VCaP (cell line): ENCODE measurements around the gene FAM81A.
A peak's percentile ranks its signal among the peaks of the same experiment; 100 is the strongest.
"Not testable (repeated sequence)": the region's sequence is repeated elsewhere in the genome, so short reads cannot be mapped to it uniquely, and the experiment has no call there.

Experiments
- H3K27ac ChIP-seq: fragments of 450-650 bp; 2 replicates; pipeline ENCODE4 v1.5.1; 2017
- TF ChIP-seq, protein P1 (sequence below): fragments of 450-650 bp; conservative IDR thresholded peaks from 2 replicates; pipeline ENCODE4 v1.5.1; 2017; ENCODE audit warnings: mild to moderate bottlenecking, moderate library complexity

The FAM81A gene

DNA sequence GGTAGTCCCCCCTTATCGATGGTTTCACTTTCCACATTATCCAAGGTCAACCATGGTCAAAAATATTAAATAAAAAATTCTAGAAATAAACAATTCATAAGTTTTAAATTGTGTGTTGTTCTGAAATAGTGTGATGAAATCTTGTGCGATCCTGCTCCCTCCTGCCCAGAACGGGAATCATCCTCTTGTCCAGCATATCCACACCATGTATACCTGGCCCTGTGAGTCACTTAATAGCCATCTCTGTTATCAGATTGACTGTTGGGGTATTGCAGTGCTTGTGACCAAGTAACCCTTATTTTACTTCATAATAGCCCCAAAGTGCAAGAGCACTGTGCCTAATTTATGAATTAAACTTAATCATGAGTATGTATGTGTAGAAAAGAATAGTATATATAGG is 19.1 kb downstream of the FAM81A start:
- TF ChIP-seq, protein P1, sequence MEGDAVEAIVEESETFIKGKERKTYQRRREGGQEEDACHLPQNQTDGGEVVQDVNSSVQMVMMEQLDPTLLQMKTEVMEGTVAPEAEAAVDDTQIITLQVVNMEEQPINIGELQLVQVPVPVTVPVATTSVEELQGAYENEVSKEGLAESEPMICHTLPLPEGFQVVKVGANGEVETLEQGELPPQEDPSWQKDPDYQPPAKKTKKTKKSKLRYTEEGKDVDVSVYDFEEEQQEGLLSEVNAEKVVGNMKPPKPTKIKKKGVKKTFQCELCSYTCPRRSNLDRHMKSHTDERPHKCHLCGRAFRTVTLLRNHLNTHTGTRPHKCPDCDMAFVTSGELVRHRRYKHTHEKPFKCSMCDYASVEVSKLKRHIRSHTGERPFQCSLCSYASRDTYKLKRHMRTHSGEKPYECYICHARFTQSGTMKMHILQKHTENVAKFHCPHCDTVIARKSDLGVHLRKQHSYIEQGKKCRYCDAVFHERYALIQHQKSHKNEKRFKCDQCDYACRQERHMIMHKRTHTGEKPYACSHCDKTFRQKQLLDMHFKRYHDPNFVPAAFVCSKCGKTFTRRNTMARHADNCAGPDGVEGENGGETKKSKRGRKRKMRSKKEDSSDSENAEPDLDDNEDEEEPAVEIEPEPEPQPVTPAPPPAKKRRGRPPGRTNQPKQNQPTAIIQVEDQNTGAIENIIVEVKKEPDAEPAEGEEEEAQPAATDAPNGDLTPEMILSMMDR: no peak
- no peak overlapping the region for H3K27ac ChIP-seq

DNA sequence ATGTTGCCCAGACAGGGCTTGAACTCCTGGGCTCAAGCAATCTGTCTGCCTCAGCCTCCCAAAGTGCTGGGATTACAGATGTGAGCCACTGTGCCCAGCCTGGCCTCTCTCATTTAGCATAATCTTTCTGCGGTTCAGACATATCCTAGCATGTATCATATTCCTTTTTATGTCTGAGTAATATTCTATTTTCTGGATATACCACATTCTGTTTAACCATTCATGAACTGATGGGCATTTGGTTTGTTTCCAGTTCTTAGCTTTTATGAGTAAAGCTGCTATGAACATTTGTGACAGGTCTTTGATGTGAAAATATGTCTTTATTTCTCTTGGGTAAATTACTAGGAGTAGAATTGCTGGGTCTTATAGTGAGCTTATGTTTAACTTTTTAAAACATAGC is 23.5 kb downstream of the FAM81A start:
- TF ChIP-seq, protein P1: no peak
- H3K27ac ChIP-seq: no peak overlapping the region

DNA sequence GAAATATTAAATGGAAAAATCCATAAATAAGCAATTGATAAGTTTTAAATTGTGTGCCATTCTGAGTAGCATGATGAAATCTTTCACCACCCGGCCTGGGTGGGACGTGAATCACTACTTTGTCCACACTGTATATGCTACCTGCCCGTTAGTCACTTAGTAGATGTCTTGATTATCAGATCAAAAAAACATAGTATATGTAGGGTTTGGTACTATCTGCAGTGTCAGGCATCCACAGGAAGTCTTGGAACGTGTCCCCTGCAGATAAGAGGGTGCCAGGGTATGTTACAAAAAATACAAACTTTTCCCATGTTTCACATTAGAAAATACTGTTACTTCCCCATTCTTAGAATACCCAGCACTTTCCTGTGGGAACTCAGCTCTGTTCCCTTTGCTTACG is 35.2 kb downstream of the FAM81A start:
- TF ChIP-seq, protein P1: no peak
- no peak overlapping the region for H3K27ac ChIP-seq

- H3K27ac ChIP-seq: not testable (repeated sequence)
Measured at GRCh38 chr15:59475161-59475560, 37.2 kb downstream of the FAM81A start.

DNA sequence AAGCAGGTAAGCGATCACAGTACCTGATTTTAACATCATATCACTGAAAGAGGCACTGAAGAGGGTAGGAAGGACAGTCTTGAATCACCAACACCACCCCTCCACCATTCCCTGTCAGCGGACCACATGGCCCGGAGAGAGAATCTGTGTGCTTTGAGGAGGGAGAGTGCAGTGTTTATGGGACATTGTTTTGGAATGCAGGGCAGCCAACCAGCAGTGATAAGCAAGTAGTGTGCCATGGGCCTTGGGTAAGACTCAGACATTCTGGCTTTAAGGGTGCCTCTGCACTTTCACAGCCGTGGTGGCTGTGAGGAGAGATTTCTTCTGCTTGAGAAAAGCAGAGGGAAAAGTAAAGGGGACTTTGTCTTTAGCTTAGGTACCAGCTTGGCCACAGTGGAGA is 46.4 kb downstream of the FAM81A start:
- H3K27ac ChIP-seq: no peak overlapping the region
- TF ChIP-seq, protein P1: no peak

GRCh38 chr15:59485036-59485435 is 47.0 kb downstream of the FAM81A start:
- H3K27ac ChIP-seq: no peak overlapping the region
- TF ChIP-seq, protein P1: no peak

DNA sequence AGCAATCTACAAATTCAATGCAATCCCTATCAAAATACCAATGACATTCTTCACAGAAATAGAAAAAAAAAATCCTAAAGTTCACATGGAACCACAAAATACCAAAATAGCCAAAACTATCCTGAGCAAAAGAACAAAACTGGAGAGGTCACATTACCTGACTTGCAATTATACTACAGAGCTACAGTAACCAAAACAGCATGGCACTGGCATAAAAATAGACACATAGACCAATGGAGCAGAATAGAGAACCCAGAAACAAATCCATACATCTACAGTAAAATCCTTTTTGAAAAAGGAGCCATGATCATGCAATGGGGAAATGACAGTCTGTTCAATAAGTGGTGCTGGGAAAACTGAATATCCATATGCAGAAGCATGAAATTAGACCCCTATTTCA is 51.5 kb downstream of the FAM81A start:
- H3K27ac ChIP-seq: not testable (repeated sequence)

GRCh38 chr15:59491062-59491461 is 53.1 kb downstream of the FAM81A start:
- TF ChIP-seq, protein P1: no peak
- 0 out of 2 replicates have a peak overlapping the region, but pooled peaks have one; percentile 19 for H3K27ac ChIP-seq
